ENCODE data around the gene STAB1. TPM values are rescaled to one million over a fixed set of nuclear protein-coding genes. Genes with fewer than 3 reads are reported as not detected.

STAB1 gene
- total RNA-seq, 2 donors from 2014 or later, result 46.5 to 62.6 TPM

DNA sequence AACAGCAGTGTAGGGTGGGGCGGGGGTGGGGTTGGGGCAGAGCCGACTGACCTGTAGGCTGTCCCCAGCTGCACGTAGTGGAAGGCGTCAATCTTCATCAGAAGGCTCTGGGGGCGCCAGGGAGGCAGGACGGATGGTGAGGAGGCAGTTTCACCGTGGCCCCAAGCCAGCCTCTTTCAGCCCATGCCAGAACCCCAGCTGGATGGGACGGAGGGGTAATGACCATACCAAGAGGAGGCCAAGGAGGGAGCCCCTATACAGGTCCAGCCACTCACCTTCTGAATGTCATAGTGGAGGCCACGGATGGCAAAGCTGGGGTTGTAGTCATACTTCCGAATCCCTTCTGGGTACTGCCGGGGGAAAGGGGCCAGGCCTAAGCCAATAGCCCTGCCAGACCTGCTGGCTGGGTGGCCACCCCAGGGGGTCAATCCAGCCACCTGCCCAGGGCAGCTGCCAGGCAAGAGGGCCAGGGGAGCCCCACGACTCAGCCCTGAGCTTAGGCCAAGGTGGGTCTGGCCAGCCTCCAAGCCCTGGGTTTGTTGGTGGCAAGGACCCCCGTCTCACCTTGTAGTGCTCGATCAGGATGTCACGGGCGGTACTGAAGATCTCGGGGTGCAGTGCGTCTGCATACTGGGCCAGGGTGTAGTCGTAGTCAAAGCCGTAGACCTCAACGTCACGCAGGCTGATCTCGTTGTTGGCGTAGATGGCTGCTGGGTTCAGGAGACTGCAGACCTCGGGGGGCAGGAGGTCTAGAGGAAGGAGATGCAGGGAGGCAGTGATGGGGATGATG, 33.6 kb downstream of the STAB1 start:
- no peak overlapping the region for H3K4me3 ChIP-seq
- no peaks in the 10 kb centered on the region for H3K9me3 ChIP-seq
- no peak for DNase-seq (ENCODE audit: low spot score)
- peaks cover 0 to 89% of the 10 kb centered on the region in 2 donors for H3K4me1 ChIP-seq
- peaks cover 37% of the 10 kb centered on the region for H3K36me3 ChIP-seq
- no peaks in the 10 kb centered on the region for H3K27me3 ChIP-seq
- TF ChIP-seq, protein P1, sequence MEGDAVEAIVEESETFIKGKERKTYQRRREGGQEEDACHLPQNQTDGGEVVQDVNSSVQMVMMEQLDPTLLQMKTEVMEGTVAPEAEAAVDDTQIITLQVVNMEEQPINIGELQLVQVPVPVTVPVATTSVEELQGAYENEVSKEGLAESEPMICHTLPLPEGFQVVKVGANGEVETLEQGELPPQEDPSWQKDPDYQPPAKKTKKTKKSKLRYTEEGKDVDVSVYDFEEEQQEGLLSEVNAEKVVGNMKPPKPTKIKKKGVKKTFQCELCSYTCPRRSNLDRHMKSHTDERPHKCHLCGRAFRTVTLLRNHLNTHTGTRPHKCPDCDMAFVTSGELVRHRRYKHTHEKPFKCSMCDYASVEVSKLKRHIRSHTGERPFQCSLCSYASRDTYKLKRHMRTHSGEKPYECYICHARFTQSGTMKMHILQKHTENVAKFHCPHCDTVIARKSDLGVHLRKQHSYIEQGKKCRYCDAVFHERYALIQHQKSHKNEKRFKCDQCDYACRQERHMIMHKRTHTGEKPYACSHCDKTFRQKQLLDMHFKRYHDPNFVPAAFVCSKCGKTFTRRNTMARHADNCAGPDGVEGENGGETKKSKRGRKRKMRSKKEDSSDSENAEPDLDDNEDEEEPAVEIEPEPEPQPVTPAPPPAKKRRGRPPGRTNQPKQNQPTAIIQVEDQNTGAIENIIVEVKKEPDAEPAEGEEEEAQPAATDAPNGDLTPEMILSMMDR (IDR thresholded peaks at IDR 0.05), result no peak
- peak overlapping the region; percentile 83 to 92 for H3K27ac ChIP-seq

DNA sequence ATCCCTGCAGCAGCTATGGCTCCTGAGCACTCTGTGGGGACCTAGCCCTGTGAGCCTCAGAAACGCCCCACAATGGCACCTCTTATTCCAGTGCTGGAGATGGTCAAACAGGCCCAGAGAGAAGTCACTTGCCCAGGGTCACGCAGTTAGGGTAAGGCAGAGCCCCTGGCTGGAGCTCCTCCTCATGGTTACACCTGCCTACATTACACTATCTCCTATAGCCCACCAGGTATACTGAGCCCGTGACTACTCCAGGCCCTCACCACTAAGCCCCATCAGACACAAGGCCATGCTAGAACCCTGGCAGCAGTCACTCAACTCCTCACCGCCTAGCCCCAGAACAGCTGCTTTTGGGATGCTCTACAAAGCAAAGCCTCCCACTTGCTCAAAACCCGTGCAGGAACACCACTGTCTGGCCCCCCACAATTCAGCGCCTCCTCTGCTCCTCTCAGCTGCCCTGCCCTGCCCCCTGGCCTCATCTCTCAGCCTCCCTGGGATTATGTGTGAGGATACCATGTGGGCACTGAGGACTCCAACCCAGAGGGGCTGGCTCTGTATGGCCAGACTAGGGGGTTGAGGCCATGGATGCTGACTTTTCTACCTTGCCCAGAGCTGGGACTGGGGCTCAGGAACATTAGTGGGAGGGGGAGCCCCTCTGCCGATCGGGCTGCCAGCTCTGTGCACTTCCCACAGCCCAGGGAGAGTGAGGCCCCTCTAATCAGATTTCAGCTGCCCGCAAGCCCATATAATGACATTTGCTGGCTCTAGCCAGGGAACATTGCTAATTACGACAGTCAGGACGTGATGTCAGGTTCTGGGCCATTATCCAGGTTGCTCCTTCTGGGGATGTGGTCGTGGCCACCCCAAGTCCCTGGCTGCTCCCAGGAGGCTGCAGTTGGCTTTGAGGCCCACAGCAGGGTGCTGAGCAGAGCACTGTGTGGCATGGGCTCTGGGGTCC, 34.5 kb downstream of the STAB1 start:
- Histone ChIP-seq H3K4me1 (peaks cover 0 to 88% of the 10 kb centered on the region in 2 donors), H3K4me3 (no peak overlapping the region), H3K27ac (peak overlapping the region; percentile 83 to 92), H3K27me3 (no peaks in the 10 kb centered on the region), H3K36me3 (peaks cover 28% of the 10 kb centered on the region), H3K9me3 (no peaks in the 10 kb centered on the region)
- TF ChIP-seq, protein P1 (IDR thresholded peaks at IDR 0.05), result no peak
- peak; percentile 77 for DNase-seq (ENCODE audit: low spot score)

DNA sequence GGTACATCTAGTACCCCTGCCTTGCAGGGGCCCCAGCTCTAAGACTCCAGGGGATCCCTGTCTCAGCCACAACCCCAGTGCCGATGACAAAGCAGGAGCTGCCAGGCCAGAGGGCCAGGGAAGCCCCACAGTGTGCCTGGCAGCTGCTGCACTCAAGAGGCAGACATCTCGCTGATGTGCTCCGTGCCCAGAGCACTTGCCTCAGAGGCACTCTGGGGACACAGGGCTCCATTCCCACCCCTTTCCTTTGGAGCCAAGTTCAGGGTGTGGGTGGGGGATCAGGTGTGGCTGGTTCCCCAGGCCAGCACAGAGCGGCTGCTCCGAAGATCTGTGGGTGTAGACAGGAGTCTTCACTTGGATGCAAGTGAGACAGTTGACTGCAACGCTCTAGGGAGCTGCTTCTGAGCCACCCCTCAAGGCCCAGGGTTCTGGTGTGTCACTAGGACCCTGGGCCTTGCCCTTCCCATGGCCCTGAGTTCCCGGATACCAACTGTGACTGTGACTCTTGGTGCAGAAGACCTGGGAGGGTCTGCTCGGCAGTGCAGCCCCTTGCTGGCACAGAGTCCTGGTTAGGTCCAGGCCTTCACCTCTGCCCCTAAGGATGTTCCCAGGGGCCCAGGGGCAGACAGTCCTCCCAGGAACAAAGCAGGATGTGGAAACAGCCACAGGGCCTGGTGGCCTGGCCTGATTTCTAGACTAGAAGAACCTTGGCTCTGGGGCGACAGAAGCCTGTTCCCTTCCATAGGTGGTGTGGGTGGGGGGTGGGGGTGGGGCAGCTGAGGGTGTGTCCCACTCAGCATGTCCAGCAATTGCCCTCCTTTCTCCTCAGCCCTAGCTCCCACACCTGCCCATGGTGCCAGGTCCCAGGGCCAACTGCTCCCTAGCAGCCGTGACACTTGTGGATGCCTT, 36.0 kb downstream of the STAB1 start:
- no peak for DNase-seq (ENCODE audit: low spot score)
- Histone ChIP-seq H3K9me3 (no peaks in the 10 kb centered on the region), H3K27ac (peak overlapping the region; percentile 83 to 92), H3K4me3 (no peak overlapping the region), H3K36me3 (peaks cover 26% of the 10 kb centered on the region), H3K4me1 (peaks cover 0 to 84% of the 10 kb centered on the region in 2 donors), H3K27me3 (no peaks in the 10 kb centered on the region)
- TF ChIP-seq, protein P1 (IDR thresholded peaks at IDR 0.05), result no peak

DNA sequence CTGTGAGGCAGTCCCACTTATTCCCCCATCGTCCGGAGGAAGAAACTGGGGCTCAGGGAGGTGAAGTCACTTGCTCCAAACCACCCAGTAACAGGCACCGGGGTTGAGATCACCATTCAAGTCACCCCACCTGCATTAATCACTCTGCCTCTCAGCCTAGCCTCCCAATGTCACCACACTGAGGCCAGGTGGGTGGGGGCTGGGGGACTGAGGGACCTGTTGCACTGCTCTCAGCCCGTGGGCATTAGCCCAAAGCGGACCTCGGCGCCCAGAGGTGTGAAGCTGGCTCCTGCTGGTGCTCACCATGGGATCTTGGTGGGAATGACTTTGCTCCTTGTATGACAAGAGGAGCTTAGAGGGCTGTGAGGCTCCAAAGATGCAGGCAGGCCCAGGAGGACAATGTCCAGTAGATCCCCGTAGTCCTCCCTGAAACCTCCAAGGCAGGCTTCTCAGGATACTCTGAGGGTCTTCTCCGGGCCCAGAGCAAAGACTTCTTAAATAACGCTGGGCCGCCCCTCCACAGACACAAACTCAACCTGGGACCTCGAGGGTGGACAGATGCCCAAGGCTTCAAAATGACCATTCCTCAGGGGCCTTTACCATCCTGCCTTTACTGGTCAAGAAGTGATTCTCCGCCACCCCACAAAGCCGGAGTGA, 36.9 kb downstream of the STAB1 start:
- no peak for DNase-seq (ENCODE audit: low spot score)
- Histone ChIP-seq H3K27me3 (no peaks in the 10 kb centered on the region), H3K36me3 (peaks cover 18% of the 10 kb centered on the region), H3K27ac (peak overlapping the region; percentile 83 to 92), H3K9me3 (no peaks in the 10 kb centered on the region), H3K4me1 (peaks cover 0 to 77% of the 10 kb centered on the region in 2 donors), H3K4me3 (peak overlapping the region in 1 of 2 donors; percentile 69)
- TF ChIP-seq, protein P1 (IDR thresholded peaks at IDR 0.05), result no peak

DNA sequence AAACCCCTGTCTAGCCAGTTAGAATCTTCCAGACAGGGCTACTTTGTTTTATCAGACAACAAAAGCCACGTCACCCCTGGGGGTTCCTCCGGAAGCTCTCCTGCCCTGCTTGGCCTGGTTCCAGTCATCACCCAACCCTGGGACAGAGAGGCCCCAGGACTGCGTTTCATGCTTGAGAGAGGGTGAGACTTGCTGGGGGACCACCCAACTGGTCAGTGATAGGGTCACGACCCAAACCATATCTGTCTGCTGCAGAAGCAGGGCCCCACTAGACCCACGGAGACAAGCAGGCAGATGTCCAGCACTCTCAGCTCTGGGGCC, 37.3 kb downstream of the STAB1 start:
- peak overlapping the region; percentile 83 to 92 for H3K27ac ChIP-seq
- H3K27me3 ChIP-seq, result no peaks in the 10 kb centered on the region
- DNase-seq (ENCODE audit: low spot score), result peak; percentile 58
- peaks cover 13% of the 10 kb centered on the region for H3K36me3 ChIP-seq
- peaks cover 0 to 78% of the 10 kb centered on the region in 2 donors for H3K4me1 ChIP-seq
- TF ChIP-seq, protein P1 (IDR thresholded peaks at IDR 0.05), result no peak
- H3K4me3 ChIP-seq, result peak overlapping the region; percentile 50 to 69
- no peaks in the 10 kb centered on the region for H3K9me3 ChIP-seq

Measured in right atrium auricular region (tissue), 2 donors.